Embryonic facial prominence (tissue), 1 donor: ENCODE data around the gene WDR11.

Experiments
- DNase-seq: peaks from one replicate; pipeline ENCODE4 v3.0.0-alpha.2; 2016; ENCODE audit errors: extremely low spot score

The WDR11 gene, protein sequence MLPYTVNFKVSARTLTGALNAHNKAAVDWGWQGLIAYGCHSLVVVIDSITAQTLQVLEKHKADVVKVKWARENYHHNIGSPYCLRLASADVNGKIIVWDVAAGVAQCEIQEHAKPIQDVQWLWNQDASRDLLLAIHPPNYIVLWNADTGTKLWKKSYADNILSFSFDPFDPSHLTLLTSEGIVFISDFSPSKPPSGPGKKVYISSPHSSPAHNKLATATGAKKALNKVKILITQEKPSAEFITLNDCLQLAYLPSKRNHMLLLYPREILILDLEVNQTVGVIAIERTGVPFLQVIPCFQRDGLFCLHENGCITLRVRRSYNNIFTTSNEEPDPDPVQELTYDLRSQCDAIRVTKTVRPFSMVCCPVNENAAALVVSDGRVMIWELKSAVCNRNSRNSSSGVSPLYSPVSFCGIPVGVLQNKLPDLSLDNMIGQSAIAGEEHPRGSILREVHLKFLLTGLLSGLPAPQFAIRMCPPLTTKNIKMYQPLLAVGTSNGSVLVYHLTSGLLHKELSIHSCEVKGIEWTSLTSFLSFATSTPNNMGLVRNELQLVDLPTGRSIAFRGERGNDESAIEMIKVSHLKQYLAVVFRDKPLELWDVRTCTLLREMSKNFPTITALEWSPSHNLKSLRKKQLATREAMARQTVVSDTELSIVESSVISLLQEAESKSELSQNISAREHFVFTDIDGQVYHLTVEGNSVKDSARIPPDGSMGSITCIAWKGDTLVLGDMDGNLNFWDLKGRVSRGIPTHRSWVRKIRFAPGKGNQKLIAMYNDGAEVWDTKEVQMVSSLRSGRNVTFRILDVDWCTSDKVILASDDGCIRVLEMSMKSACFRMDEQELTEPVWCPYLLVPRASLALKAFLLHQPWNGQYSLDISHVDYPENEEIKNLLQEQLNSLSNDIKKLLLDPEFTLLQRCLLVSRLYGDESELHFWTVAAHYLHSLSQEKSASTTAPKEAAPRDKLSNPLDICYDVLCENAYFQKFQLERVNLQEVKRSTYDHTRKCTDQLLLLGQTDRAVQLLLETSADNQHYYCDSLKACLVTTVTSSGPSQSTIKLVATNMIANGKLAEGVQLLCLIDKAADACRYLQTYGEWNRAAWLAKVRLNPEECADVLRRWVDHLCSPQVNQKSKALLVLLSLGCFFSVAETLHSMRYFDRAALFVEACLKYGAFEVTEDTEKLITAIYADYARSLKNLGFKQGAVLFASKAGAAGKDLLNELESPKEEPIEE

DNA sequence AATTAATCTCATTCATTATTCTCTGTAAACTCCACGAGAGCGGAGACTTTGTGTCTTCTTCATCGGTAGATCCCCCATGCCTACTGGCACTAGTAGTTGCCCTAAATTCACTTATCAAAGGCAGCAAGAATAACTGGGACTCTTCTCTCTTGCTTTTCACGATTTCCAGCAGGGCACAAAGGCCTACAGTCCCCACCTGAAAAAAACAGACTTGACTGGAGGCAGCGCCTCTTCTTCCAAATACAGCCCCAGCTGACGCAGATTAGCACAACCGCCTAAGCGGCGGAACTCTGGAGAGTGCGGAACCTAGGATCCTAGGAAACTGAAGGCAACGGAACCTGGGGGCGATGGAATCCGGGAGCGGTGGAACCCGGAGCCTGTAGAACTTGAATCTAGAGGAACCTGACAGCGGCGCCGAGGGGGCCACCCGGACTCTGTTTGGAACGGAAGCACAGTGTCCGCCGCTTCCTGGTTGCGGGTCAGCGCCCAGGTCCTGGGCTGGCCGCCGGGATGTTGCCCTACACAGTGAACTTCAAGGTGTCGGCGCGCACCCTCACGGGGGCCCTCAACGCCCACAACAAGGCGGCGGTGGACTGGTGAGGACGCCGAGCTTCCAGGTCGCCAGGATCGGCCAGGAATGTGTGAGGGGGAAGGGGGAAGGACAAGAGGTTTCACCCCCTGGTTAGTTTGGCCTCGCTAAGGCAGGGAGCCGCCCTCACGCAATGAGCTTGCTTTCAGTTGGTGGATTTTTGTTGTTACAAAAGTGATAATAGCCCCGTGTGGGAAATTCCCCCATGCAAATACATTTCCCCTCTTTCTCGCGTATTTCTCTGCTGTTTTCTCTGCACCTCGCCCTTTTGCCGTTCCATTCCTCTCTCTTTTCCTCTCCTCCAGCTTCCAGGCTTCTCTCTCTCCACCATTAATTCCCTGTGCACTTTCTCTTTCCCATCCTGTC lies at the start of gene WDR11:
Gene WDR11, plus strand, starts transcription at position 452 of the 955 bp plus-strand sequence. Its CDS starts 59 bp downstream, at position 511.
- peak; percentile 82 for DNase-seq

DNA sequence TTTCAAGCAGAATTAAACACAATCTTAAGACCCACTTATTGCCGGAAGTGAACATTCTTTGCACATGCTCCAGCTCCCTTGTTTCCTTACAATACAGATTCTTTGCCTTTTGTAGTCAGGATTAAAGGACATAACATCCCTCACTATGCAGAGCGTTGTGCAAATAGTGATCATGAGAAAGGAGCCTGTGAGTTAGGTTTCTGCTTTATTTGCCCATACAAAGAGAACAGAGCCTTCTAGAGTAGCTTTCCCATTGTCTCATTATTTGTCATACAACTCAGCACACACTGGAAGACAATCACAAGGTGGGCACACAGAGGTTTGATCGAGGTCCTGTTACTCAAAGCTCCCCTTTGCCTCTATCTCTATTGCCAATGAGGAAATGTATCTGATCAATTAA lies 48.2 kb upstream of the WDR11 start:
- no peak for DNase-seq

- no peak for DNase-seq
Observed at GRCh38 chr10:120803972-120804371, 47.2 kb upstream of the WDR11 start.

DNA sequence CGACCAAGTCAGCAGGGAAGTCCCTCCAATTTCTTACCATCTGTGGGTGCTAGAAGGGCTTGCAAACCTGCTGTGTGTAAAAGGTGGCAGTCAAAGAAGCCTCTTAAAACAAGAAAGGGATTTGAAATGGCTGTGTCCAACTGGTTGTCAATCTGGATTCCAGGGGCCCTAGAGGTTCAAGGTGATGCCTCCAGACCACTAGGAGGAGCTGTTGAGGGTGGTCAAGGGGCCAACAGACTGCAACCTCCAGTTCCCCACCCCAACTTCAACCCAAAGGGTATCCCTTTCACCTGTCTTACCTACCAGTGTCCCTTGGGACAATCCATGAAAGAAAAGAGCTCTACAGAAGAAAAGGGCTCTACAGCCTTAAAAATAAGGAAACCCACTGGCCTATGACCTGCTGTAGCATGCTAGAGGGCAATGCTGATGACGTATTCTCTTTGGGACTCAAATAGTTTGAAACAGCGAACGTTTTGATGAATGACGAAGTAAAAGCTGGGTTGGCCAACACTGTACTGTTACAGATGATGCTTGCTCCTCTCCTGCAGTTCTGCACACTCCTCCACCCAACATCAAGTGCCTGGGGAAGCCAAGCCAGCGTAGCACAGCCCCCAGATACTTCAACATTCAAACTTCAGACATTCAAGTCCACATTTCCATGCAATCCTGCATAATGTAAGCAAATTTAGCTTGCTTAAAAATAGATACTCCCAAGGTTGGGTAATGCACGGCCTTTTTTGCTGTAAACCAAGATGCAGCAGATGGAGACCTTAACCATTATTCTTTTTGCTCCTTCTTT lies 45.9 kb upstream of the WDR11 start:
- DNase-seq: no peak

DNA sequence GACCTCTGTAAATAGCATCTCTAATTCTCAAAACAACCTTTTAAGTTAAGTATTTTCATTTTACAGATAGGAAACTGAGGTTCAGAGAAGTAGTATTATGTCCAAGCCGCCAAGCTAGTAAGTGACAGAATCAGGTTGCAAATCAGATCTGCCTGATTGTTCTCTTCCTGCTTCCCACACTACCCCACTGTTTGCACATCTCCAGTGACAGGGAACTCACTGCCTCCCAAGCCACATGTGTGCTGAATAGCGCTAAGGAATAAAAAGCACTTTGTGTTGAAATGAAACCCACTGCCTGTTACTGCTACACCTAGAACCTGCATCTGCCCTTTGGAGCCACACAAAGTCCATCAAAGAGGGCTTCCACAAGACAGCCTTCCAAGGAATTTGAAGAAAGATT lies 45.1 kb upstream of the WDR11 start:
- DNase-seq: no peak

GRCh38 chr10:120810298-120810697 lies 40.9 kb upstream of the WDR11 start:
- no peak for DNase-seq

DNA sequence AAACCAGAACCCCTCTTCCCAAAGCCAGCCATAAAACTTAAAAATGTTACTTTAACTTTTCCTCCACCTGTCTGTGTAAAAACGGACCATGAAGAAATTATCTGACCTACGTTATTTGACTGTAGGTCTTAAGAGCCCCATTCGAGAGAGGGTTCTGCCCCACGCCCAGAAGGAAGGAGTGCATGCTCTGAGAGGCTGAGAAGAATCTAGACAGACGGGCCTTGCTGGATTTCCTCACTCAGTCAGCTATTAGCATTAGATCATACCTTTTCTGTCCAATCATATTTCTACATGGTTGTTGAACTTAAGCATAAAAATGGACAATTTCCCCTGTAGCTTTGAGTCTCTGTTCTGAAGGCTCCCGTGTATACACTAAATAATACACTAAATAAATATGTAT lies 38.1 kb upstream of the WDR11 start:
- no peak for DNase-seq

DNA sequence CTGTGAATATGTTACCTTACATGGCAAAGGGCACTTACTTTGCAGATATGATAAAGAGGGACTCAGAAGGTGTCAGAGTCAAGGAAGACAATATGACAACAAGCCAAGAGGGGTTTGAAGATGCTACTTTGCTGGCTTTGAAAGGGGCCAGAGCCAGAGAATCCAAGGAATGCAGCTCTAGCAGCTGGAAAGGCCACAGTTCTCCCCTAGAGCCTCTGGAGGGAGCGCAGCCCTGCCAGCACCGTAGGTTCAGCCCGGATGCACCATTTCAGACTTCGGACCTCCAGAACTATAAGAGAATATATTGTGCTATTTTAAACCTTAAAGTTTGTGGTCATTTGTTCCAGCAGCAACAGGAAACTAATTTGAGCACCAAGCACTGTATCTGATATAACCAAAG lies 32.9 kb upstream of the WDR11 start:
- no peak for DNase-seq

GRCh38 chr10:120819366-120819765 lies 31.8 kb upstream of the WDR11 start:
- no peak for DNase-seq

DNA sequence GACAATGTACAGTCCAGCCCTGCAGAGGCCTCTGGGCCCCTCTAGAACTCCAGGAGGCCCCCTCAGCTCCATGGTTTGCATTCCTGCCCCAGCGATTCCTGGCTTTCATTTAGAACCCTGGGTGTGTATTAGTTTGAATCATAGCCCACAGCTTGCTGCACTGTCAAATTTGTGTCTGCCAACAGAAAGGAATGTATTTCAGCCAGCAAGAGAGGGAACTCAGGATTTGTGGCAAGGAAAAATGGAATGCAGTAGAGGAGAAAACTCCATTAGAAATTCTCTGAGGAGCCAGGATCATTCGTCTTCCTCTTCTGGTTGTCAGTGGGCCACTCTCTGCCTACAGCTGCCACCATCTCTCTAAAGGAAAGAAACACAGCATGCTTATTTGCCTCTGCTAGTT lies 27.9 kb upstream of the WDR11 start:
- DNase-seq: no peak

- DNase-seq: no peak
Observed at GRCh38 chr10:120824881-120825309, 26.3 kb upstream of the WDR11 start.

GRCh38 chr10:120825878-120826769 lies 25.0 kb upstream of the WDR11 start:
- DNase-seq: no peak

GRCh38 chr10:120827251-120827875 lies 23.8 kb upstream of the WDR11 start:
- DNase-seq: no peak

- DNase-seq: no peak
Observed at GRCh38 chr10:120828763-120829319, 22.3 kb upstream of the WDR11 start.

GRCh38 chr10:120832106-120832505 lies 19.1 kb upstream of the WDR11 start:
- no peak for DNase-seq

GRCh38 chr10:120833222-120833928 lies 17.8 kb upstream of the WDR11 start:
- no peak for DNase-seq

DNA sequence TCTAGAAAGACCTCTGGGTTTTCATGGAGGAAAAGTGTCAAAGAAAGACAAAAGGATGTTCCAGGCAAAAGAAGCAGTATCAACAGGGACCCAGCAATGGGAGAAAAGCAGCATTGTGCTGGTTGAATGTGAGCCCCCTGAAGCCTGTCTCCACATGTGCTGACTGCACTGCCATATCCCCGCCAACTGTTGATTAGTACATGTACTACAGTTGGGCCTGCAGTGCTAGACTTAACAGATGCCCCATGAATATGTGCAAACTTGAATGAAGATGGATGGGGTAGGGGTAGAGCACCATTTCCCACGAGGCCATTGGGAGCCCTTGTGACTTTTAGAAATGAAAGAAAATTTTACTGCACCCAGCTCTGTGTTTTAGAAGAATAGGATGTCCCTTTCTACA lies 15.6 kb upstream of the WDR11 start:
- DNase-seq: no peak

DNA sequence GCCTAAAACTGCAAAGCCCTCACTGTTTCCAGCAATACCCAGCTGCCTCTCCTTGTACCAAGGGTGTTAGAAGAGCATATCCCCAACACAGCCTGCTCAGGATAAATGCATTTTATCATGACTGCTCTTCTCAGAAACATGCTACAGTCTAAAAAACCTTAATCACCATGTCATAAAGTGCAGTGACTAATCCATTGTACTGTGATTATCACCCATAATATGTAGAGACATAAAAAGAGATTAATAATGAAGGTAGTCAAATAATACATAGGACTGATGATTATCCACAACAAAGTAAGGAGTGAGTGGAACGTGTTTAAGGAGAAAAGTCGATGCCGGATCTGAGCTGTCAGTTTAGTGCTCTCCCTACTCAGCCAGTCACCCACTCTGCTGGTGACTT lies 12.2 kb upstream of the WDR11 start:
- no peak for DNase-seq
